CD4-positive, alpha-beta T cell (primary cell): ENCODE results near the gene GALR3. TPM values are rescaled to one million over a fixed set of nuclear protein-coding genes. Genes with fewer than 3 reads are reported as not detected.

Experiments used
- ATAC-seq: fragments of 200-7000 bp; cut with Tn5 transposase; one replicate; pipeline ENCODE4 v1.10.0; 2022; ENCODE audit warnings: mild to moderate bottlenecking; ENCODE audit not compliant: poor library complexity
- CTCF ChIA-PET: fragments of 350-600 bp; sonication (Branson Sonifier 250); formaldehyde crosslinking; loops from one replicate; lab custom pipeline; 2021; ENCODE audit warnings: antibody characterized with exemption, inconsistent platforms; lab: Charles Lee
- POLR2A ChIA-PET: fragments of 350-600 bp; sonication (Branson Sonifier 250); formaldehyde crosslinking; loops from one replicate; lab custom pipeline; 2021; ENCODE audit warnings: antibody characterized with exemption, inconsistent platforms; lab: Charles Lee
- DNase-seq, 14 experiments: peaks; one replicate each; pipeline ENCODE4 v3.0.0-alpha.2; 2013 to 2020; ENCODE audit warnings: mixed read lengths in 2 of 14
- H3K27ac ChIP-seq, 2 donors: one replicate each; pipeline versions ENCODE4 v1.5.1 to v1.7.0; 2013; ENCODE audit warnings: low read length in 2 of 2, low read depth in 1 of 2, mild to moderate bottlenecking in 1 of 2
- H3K27me3 ChIP-seq, 2 experiments: 1 replicate in 1 of 2; 2 replicates in 1 of 2; pipeline versions ENCODE4 v1.6.1 to v1.7.0; 2013; ENCODE audit warnings: low read length in 2 of 2, control low read depth in 1 of 2, mild to moderate bottlenecking in 1 of 2, moderate library complexity in 1 of 2; ENCODE audit not compliant: insufficient read depth in 2 of 2, control insufficient read depth in 1 of 2
- H3K36me3 ChIP-seq: one replicate; pipeline ENCODE4 v1.6.1; 2013; ENCODE audit warnings: low read length, control low read depth; ENCODE audit not compliant: insufficient read depth
- H3K4me1 ChIP-seq: one replicate; pipeline ENCODE4 v1.6.1; 2013; ENCODE audit warnings: low read length, control low read depth; ENCODE audit not compliant: insufficient read depth
- H3K4me3 ChIP-seq: one replicate; pipeline ENCODE4 v1.5.1; 2013; ENCODE audit warnings: mild to moderate bottlenecking, low read length, moderate library complexity
- H3K9me3 ChIP-seq, 2 experiments: 1 replicate in 1 of 2; 2 replicates in 1 of 2; pipeline versions ENCODE4 v1.6.1 to v1.7.0; 2013; ENCODE audit warnings: low read length in 2 of 2, mild to moderate bottlenecking in 2 of 2, control low read depth in 1 of 2, moderate library complexity in 1 of 2; ENCODE audit not compliant: control insufficient read depth in 1 of 2, insufficient read depth in 1 of 2
- H3K27ac Mint-ChIP-seq: one replicate; pipeline ENCODE4 v1.8.0; 2020; ENCODE audit warnings: mixed read lengths
- H3K27me3 Mint-ChIP-seq: one replicate; pipeline ENCODE4 v1.8.0; 2021; ENCODE audit warnings: mixed read lengths
- H3K36me3 Mint-ChIP-seq: one replicate; pipeline ENCODE4 v1.8.0; 2021; ENCODE audit warnings: low read depth, mixed read lengths
- H3K4me1 Mint-ChIP-seq: one replicate; pipeline ENCODE4 v1.8.0; 2021; ENCODE audit warnings: low read depth, mixed read lengths
- H3K4me3 Mint-ChIP-seq: one replicate; pipeline ENCODE4 v1.8.0; 2020; ENCODE audit warnings: mild to moderate bottlenecking, mixed read lengths
- H3K9me3 Mint-ChIP-seq: one replicate; pipeline ENCODE4 v1.8.0; 2020; ENCODE audit warnings: mixed read lengths
- CTCF ChIP-seq: fragments of 200-600 bp; IDR thresholded peaks from one replicate; pipeline ENCODE4 v1.8.0; 2022; ENCODE audit warnings: antibody characterized with exemption, mild to moderate bottlenecking
- intact Hi-C, 2 experiments: fragments of 100-400 bp; cut with DNase I in 1 of 2; cut with micrococcal nuclease in 1 of 2; formaldehyde crosslinking; loops; one replicate each; pipeline versions ENCODE4 v1.15.1 to v1.9.0; 2023 to 2025; cut with DNase I, micrococcal nuclease
- total RNA-seq, 174 experiments: library from RNA in 2 of 174; stranded (reverse) in 2 of 174; gene quantifications; one replicate each; pipeline ENCODE4 v1.2.3 and lab custom pipeline; 2021 to 2026

Gene GALR3
- total RNA-seq, 2 experiments from 2014 or later: not detected

GRCh38 chr22:37860796-37861421 is 37.7 kb downstream of the GALR3 start:
- TF ChIP-seq CTCF: no peak
- H3K4me1 ChIP-seq: peaks cover 3% of the 10 kb centered on the region
- DNase-seq (no peak), ATAC-seq (no peak)
- H3K36me3 Mint-ChIP-seq: peaks cover 83% of the 10 kb centered on the region
- no peaks in the 10 kb centered on the region for H3K27me3 Mint-ChIP-seq
- H3K27ac Mint-ChIP-seq: no peak overlapping the region
- no peak overlapping the region for H3K4me3 Mint-ChIP-seq
- intact Hi-C loops: no loop called here
- H3K9me3 Mint-ChIP-seq: no peaks in the 10 kb centered on the region
- peaks cover 89% of the 10 kb centered on the region for H3K36me3 ChIP-seq
- H3K27ac ChIP-seq: no peak overlapping the region
- H3K4me1 Mint-ChIP-seq: peaks cover 7% of the 10 kb centered on the region
- H3K9me3 ChIP-seq: no peaks in the 10 kb centered on the region
- H3K27me3 ChIP-seq: no peaks in the 10 kb centered on the region
- ChIA-PET POLR2A (interaction anchor here (1.1 to 2.2 kb wide), 2 partner anchors 17 kb away, joined by 4 to 5 read pairs; partner anchors contain the start of gene ANKRD54), CTCF (interaction anchor here (3.0 kb wide), 1 partner anchor 42 kb away, joined by 46 read pairs; no protein-coding TSS in a partner anchor)
- no peak overlapping the region for H3K4me3 ChIP-seq

DNA sequence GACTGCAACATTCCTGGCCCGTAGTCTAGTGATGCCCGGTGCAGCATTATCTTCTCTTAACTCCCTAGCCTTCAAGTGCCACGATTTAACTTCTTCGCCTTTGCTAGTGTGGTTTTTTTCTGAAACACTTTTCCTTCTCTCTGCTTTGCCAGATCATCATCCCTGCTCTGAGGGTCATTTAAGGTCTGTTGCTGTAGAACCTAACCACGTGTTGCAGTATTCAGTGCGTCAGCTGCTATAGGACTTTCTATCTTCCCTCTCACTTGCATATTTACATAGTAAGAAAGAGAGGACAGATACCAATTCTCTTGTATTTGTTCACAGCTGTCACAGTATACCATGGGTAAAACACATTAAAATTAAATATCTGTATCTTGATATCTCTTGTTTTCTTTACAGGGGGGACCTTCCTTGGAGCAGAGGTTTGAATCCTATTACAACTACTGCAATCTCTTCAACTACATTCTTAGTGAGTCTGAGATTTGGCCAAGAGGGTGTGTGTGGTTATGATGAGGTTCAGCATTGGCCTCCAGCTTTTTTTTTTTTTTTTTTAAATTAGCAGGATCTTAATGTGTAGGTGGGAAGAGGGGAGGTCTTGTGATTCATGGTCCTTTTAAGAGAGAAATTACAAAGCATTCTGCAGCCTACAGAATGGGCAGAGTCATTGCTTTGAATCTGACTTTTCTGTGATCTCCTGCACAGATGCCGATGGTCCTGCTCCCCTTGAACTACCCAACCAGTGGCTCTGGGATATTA is 39.6 kb downstream of the GALR3 start:
- no peak overlapping the region for H3K4me3 Mint-ChIP-seq
- Histone ChIP-seq H3K27ac (no peak overlapping the region), H3K27me3 (no peaks in the 10 kb centered on the region), H3K4me1 (peaks cover 3% of the 10 kb centered on the region), H3K9me3 (no peaks in the 10 kb centered on the region), H3K36me3 (peaks cover 90% of the 10 kb centered on the region), H3K4me3 (no peak overlapping the region)
- ATAC-seq: no peak
- no peaks in the 10 kb centered on the region for H3K9me3 Mint-ChIP-seq
- intact Hi-C loops: loop anchor here (1.0 to 2.0 kb wide), 4 partner anchors 14 to 324 kb away; partner anchors contain the start of gene EIF3L (in 1 of the 2)
- CTCF ChIA-PET: interaction anchor here (0.6 to 3.0 kb wide), 14 partner anchors 9 to 255 kb away, joined by 3 to 46 read pairs (median 4); partner anchors contain the start of gene ANKRD54
- no peaks in the 10 kb centered on the region for H3K27me3 Mint-ChIP-seq
- peaks cover 86% of the 10 kb centered on the region for H3K36me3 Mint-ChIP-seq
- POLR2A ChIA-PET: interaction anchor here (0.6 to 1.3 kb wide), 7 partner anchors 11 to 238 kb away, joined by 3 to 5 read pairs (median 3); partner anchors contain the start of genes ANKRD54, EIF3L and MICALL1
- no peak overlapping the region for H3K27ac Mint-ChIP-seq
- no peak for TF ChIP-seq CTCF
- H3K4me1 Mint-ChIP-seq: peaks cover 7% of the 10 kb centered on the region
- no peak for DNase-seq

GRCh38 chr22:37865510-37865909 is 42.3 kb downstream of the GALR3 start:
- no peak for ATAC-seq
- TF ChIP-seq CTCF: no peak
- peaks cover 7% of the 10 kb centered on the region for H3K4me1 Mint-ChIP-seq
- no peak overlapping the region for H3K27ac ChIP-seq
- no peaks in the 10 kb centered on the region for H3K27me3 ChIP-seq
- ChIA-PET POLR2A (interaction anchor here (0.6 kb wide), 1 partner anchor 165 kb away, joined by 3 read pairs; no protein-coding TSS in a partner anchor), CTCF (interaction anchor here (1.6 kb wide), 1 partner anchor 48 kb away, joined by 9 read pairs; no protein-coding TSS in a partner anchor)
- intact Hi-C loops: no loop called here
- peaks cover 86% of the 10 kb centered on the region for H3K36me3 ChIP-seq
- no peak overlapping the region for H3K4me3 Mint-ChIP-seq
- peaks cover 3% of the 10 kb centered on the region for H3K4me1 ChIP-seq
- H3K27ac Mint-ChIP-seq: no peak overlapping the region
- H3K9me3 ChIP-seq: no peaks in the 10 kb centered on the region
- DNase-seq: no peak
- peaks cover 84% of the 10 kb centered on the region for H3K36me3 Mint-ChIP-seq
- no peak overlapping the region for H3K4me3 ChIP-seq
- H3K9me3 Mint-ChIP-seq: no peaks in the 10 kb centered on the region
- no peaks in the 10 kb centered on the region for H3K27me3 Mint-ChIP-seq
